MM.1S (cell line): ENCODE results near the gene FLT4.

ENCODE experiments used
- EZH2 ChIP-seq: fragments of 300-600 bp; sonication (generic); optimal IDR thresholded peaks from 2 replicates; pipeline ENCODE3; 2017; ENCODE audit warnings: low read depth, mild to moderate bottlenecking, antibody characterized with exemption, low read length, mixed read lengths
- EZH2phosphoT487 ChIP-seq: fragments of 300-600 bp; sonication (generic); IDR thresholded peaks from 2 replicates; pipeline ENCODE4 v1.6.1; 2018; ENCODE audit warnings: antibody characterized with exemption, low read length
- TF ChIP-seq, protein P1 (sequence below): fragments of 300-600 bp; sonication (generic); IDR thresholded peaks from 2 replicates; pipeline ENCODE4 v1.5.1; 2016; ENCODE audit warnings: antibody characterized with exemption, low read length, mixed read lengths

DNA sequence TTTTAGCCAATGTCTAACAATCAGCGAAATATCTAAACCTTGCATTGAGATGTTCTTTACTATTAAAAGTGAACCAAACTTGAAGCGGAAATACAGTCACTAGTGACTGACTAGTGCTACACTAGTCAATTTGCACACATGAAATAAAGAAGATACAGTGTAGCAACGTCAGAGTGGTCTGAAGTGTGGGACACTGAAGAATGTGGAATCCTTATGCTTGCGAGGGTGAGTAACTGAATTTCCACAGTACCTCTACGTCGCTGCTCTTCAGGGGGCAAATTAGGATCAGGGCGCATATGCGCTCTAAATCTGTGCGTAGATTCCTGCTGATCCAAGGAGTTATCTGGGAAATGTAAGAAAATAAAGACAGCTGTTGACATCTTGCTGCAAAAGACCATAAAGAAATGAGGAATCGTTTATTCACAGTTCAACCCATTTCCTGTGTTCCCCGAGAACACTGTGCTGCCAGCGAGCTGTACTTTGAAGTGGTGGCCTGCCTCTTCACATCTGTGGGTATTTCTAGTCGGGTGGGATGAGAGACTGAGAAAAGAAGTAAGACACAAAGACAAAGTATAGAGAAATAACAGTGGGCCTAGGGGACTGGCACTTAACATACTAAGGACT lies 39.8 kb upstream of the FLT4 start:
- TF ChIP-seq, protein P1, sequence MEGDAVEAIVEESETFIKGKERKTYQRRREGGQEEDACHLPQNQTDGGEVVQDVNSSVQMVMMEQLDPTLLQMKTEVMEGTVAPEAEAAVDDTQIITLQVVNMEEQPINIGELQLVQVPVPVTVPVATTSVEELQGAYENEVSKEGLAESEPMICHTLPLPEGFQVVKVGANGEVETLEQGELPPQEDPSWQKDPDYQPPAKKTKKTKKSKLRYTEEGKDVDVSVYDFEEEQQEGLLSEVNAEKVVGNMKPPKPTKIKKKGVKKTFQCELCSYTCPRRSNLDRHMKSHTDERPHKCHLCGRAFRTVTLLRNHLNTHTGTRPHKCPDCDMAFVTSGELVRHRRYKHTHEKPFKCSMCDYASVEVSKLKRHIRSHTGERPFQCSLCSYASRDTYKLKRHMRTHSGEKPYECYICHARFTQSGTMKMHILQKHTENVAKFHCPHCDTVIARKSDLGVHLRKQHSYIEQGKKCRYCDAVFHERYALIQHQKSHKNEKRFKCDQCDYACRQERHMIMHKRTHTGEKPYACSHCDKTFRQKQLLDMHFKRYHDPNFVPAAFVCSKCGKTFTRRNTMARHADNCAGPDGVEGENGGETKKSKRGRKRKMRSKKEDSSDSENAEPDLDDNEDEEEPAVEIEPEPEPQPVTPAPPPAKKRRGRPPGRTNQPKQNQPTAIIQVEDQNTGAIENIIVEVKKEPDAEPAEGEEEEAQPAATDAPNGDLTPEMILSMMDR: no peak
- no peak for TF ChIP-seq EZH2
- no peak for TF ChIP-seq EZH2phosphoT487
